Kasumi-1 (cell line): Measurements from ENCODE around the gene TAGLN2.
A peak's percentile ranks its signal among the peaks of the same experiment; 100 is the strongest.

Experiments
- DNase-seq, 2 experiments: peaks; one replicate each; lab custom pipeline; 2025; lab: John Stamatoyannopoulos, UW

Gene TAGLN2

GRCh38 chr1:159949123-159949522 lies 23.8 kb upstream of the TAGLN2 start:
- no peak for DNase-seq

DNA sequence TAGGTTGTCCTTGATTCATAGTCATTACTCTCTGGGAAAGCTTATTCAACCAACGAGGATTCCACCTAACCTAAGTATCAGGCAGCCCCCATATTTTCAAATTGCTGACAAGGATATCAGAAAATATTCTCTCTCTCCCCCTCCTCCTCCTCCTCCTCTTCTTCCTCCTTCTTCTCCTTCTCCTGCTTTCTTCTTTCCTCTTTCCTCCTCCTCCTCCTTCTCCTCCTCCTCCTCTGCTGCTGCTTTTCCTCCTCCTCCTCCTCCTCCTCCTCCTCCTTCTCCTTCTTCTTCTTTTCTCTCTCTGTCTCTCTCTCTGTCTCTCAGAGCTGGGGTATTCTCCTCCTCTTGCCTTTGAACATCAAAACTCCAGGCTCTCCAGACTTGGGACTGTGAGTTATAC lies 22.6 kb upstream of the TAGLN2 start:
- no peak for DNase-seq

- no peak for DNase-seq
Measured at GRCh38 chr1:159946242-159947187, 21.2 kb upstream of the TAGLN2 start.

DNA sequence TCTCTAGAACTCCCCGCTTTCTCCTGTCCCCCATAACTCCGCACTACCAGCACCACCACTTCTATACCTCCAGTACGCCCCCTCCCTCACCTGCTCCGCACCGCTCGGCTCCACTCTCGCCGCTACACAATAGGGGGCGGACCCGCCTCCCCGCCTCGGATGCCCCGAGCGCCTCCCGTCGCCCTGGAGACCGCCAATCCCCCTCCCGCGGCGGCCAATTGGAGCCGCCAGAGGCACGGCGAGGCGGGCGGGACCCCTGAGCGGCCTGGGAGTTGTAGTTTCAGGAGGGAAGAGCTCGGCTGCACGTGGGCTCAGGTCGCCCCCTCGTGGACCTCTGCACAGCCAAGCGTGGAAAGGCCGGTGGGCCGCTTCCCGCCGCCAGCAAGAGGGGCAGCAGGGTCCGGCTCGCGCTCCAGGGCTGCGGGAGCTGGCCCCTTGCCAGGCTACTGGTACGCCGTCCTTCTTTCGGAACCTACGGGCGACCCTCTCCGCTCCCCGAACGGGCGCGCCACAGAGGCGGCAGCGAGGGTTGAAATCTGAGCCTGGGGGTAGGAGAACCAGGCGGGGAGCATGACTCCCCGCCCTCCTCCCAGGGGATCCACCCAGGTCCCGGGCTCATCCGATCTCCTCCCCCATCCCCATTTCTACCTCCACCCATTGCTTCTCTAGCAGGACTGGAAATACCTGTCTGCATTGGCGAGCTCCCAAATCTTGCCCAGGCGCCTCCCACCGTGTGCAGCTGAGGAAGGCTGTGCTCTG lies 20.4 kb upstream of the TAGLN2 start, which contains the start of gene IGSF9:
Gene IGSF9 (minus strand): TSS at position 131 of the 759 bp plus-strand sequence. CDS start 2,159 bp downstream, outside the sequence.
- peak; percentile 67 to 69 for DNase-seq

GRCh38 chr1:159944623-159945455 lies 19.5 kb upstream of the TAGLN2 start:
- DNase-seq = no peak

- no peak for DNase-seq
Measured at GRCh38 chr1:159943908-159944622, 18.8 kb upstream of the TAGLN2 start.

- DNase-seq = no peak
Measured at GRCh38 chr1:159943278-159943640, 18.0 kb upstream of the TAGLN2 start.

DNA sequence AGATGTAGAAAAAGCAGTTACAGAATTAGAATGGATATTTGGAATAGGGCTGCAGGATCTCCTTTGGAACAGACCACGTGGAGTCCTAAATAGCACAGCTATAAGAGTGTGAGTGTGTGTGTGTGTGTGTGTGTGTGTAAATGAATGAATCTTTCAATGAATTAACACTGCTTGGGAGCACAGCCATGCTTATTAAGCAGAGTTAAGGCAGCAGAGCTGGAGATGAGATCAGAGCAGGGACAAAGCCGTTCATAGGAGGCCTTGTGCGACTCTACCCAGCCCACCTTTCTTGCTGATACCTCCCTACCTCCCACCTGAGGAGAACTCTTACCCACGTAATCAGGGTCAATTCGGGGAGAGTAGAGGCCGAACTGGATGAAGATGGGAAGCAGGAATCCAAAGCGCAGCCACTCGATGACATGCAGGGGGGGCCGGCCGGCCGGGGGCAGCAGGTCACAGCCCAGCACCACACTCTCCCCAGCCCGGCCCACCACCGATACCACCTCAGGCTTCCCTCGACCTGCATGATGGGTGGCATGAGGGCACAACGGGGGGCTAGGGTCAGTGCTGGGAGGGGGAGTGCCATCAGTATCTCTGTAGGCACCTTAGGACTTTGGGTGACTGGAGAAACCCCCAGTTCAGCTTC lies 17.4 kb upstream of the TAGLN2 start:
- no peak for DNase-seq

GRCh38 chr1:159941591-159942560 lies 16.6 kb upstream of the TAGLN2 start:
- no peak for DNase-seq

- DNase-seq = no peak
Measured at GRCh38 chr1:159941141-159941540, 15.8 kb upstream of the TAGLN2 start.

DNA sequence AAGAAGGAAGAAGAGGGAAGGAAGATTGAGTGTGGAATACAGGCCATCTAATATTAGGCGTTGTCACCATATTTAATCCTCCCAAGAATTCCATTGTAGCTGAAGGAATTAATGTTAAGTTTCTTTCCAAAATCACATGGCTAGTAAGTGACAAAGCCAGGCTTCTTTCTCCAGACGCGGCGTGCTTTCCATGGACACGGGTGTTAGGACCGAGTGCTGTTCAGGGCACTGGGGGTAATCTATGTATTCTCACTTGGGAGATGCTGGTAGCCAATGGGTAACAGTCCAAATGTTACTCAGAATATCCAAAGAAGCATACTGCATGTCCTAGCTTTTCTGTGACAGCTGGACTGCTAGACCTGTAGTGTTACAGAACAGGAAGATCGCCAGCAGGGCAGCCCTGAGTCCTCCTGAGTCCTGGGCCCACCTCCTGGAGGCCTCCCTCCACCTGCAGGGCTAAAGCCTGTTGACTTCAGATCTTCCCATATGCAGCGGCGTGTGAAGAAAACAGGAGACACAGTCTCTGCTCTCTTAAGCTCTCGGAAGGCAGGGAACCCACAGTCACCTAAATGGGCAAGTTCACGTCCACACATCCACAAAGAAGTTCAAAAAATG lies 14.8 kb upstream of the TAGLN2 start:
- DNase-seq = no peak

- no peak for DNase-seq
Measured at GRCh38 chr1:159939678-159940002, 14.3 kb upstream of the TAGLN2 start.

DNA sequence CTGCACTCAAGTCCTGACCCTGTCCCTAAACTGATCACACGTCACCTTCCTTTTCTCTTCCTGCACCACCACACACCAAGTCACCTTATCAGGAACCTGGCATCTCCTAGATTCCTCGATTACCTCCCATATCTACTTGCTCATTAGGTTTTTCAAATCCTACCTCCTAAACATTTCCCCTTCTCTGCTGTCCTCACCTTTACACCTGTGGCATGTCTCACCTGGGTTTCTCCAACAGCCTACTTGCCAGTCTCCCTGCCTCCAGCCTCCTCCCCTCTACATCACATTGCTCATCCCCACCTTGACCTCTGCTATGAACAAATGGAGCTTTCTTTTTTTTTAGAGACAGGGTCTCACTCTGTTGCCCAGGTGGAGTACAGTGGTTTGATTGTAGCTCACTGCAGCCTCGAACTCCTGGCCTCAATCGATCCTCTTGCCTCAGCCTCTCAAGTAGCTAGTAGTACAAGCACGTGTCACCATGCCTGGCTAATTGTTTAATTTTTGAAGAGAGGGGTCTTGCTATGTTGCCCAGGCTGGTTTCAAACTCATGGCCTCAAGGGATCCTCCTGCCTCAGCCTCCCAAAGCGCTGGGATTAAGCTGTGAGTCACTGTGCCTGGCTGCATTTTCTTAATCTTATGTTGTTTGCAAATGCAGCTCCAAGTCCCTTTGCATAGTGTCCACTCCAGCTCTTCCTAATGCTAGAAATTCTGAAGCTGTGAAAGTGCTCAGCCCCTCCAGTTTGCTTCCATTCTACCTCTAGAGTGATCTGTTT lies 13.8 kb upstream of the TAGLN2 start:
- DNase-seq = no peak

DNA sequence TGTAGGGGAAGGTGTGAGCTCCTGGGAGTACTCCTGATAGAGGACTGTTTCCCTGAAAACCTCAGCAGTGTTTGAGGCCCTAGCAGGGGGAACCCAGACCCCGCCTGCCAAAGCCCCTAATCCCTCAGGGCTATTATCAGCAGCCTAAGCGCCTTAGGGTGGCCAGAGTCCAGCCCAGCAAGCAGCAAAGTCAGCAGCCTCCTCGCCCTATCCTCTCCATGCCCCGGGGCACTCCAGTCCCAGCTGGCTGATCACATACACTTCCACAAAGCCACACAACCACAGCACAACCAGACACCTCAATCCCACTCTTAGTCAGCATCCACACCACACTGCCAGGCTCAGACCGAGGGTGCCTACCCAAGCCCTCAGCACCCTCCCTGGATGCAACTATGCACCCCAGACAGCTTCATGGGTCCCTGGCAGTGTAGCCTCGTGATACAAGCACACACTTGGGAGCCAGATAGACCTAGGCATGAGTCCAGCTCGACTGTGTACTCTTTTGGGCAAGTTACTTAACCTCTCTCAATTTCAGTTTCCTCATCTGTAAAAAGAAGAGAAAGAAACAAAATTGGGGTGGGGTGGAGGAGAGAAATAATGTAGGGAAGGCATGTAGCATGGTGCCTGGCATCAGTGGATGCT lies 13.0 kb upstream of the TAGLN2 start:
- no peak for DNase-seq

- peak; percentile 48 to 57 for DNase-seq
Measured at GRCh38 chr1:159937054-159937750, 11.9 kb upstream of the TAGLN2 start.

DNA sequence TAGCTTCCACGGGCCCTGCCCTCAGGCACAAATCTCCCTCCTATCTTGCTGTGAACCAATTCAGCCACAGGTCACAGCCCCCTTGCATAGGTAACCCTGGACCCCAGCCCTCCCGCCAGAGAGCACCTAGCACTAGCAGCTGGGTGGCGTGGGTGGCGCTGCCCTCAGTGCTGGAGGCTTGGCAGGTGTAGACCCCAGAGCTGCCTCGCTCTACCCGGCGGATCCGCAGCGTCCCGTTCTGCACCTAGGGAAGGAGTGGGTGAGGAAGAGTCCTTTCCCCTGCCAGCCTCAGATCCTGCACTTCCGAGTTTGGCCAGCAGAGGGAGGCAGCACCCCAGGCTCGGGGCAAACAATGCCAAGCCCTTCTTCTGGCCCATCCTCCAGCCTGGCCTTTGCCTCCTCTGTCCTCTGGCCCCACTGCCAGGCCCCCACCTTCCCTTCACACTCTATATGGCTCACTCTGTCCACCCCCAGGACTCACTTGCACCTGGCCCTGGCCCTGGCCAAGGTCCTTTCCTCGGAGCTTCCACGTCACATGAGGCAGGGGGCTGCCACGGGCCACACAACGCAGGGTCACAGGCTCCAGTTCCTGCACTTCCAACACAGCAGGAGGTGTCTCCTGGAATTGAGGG lies 11.1 kb upstream of the TAGLN2 start:
- DNase-seq = peak; percentile 55 to 69

DNA sequence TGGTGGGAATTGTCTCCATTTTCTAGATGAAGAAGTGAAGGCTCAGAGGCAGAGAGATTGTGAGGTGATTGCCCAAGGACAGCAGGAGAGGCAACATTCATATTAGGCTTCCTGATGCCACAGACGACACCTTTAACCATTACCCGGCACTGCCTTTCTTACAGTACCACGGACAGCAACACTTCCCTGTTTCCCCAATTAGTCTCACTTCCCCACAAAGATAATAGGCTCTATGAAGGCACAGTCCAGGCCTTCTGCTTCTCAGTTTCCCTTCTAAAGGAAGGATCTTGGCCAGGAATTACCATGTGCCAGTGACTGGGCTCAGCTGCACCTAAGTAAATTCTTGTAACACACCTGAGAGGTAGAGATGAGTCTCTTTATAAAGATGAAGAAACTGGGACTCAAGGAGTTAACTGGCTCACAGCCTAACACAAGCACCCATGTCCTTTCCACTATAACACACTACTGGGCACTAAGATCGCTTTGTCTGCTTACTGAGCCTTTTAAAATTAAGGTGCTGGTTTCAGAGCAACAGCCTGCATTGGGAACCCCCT lies 10.5 kb upstream of the TAGLN2 start:
- DNase-seq = peak; percentile 46 to 67
